OCI-LY7 (cell line): Measurements from ENCODE around the gene CRYBG3.

Source experiments
- EZH2phosphoT487 ChIP-seq: fragments of 200-600 bp; sonication (generic); IDR thresholded peaks from 2 replicates; pipeline ENCODE4 v1.6.1; 2018; ENCODE audit warnings: low read depth, borderline replicate concordance, mild to moderate bottlenecking, mixed run types, antibody characterized with exemption, low read length, moderate library complexity, mixed read lengths
- TF ChIP-seq, protein P1 (sequence below): fragments of 200-600 bp; sonication (generic); conservative IDR thresholded peaks from 2 replicates; pipeline ENCODE4 v1.5.1; 2014; ENCODE audit warnings: mild to moderate bottlenecking, antibody characterized with exemption, low read length, moderate library complexity, mixed read lengths

- TF ChIP-seq, protein P1, sequence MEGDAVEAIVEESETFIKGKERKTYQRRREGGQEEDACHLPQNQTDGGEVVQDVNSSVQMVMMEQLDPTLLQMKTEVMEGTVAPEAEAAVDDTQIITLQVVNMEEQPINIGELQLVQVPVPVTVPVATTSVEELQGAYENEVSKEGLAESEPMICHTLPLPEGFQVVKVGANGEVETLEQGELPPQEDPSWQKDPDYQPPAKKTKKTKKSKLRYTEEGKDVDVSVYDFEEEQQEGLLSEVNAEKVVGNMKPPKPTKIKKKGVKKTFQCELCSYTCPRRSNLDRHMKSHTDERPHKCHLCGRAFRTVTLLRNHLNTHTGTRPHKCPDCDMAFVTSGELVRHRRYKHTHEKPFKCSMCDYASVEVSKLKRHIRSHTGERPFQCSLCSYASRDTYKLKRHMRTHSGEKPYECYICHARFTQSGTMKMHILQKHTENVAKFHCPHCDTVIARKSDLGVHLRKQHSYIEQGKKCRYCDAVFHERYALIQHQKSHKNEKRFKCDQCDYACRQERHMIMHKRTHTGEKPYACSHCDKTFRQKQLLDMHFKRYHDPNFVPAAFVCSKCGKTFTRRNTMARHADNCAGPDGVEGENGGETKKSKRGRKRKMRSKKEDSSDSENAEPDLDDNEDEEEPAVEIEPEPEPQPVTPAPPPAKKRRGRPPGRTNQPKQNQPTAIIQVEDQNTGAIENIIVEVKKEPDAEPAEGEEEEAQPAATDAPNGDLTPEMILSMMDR = no peak
- TF ChIP-seq EZH2phosphoT487 = no peak
Measured at GRCh38 chr3:97931218-97931617, 109.4 kb downstream of the CRYBG3 start.
